Raji (cell line): ENCODE data around the gene MCM9.

Experiments used
- POLR2A ChIP-seq: IDR thresholded peaks from 2 replicates; pipeline ENCODE4 v1.6.1; 2011; ENCODE audit warnings: low read depth, low read length, control low read depth; ENCODE audit not compliant: insufficient read depth

The MCM9 gene

GRCh38 chr6:118934461-118935330 is at the start of gene MCM9:
TSS of gene MCM9 (minus strand) at chr6:118935159. CDS start at chr6:118931723, 3,436 bp downstream.
- peak; percentile 79 for TF ChIP-seq POLR2A

DNA sequence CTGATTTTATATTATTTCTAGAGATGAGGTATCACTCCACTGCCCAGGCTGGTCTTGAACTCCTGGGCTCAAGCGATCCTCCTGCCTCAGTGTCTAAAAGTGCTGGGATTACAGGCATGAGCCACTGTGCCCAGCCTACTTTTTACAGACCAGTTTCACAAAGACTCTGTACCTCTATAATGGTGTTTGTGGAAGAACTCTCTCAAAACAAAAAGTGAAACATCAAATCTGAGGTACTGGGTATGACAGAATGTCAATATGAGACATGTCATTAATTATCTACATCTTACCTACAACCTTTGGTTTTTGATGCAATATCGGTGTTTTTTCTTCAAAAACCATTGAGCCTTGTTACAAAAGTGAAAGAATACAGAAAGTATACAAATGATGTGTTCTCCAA is 49.4 kb upstream of the MCM9 start:
- TF ChIP-seq POLR2A, result no peak

DNA sequence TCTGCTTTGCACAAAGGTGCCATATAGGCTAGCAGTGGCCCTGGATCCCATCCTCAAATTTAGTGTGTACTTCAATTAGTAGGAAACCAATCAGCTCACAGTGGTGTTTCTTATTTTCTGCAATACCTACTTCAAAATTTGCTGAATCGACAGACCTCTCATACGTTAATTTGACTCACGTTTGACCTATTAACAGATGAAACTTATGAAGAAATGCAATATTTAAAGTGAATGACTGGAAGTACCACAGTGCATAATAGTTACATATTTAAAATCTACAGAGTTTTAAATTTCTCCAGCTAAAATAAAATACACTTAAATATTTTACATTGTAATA is 47.6 kb upstream of the MCM9 start:
- TF ChIP-seq POLR2A, result no peak

DNA sequence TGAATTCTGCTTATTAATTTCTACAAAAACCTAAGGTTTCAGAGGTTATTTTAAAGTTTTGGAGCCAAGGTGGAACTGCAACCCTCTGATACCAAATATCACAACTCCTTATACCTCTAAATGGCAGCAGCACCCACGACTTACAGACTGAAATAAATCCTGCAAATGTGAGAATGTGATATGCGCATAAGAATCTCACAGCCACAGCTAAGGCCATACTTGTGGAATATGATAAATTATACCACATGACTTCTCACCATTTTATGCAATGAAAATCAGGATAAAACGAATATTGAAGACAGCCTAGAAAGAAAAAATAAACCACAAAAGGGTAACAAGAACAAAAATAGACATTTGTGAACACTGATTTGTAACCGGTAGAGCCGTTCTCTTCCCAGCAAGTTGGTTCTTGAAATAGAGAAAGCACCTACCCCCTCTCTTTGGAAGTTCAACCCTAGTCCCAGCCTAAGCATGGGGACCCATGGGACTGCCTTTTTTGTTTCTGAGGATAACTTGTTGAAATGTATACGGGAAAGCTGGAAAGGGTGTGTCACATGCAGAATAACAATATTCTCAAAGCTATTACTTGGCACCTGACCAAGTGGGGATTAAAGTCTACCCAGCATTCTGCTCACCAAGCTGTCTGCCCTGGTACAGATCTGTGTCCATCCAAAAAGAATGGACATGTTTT is 47.1 kb upstream of the MCM9 start:
- TF ChIP-seq POLR2A, result no peak

- TF ChIP-seq POLR2A, result no peak
Measured at GRCh38 chr6:118980063-118980462, 45.1 kb upstream of the MCM9 start.

GRCh38 chr6:118974790-118975189 is 39.8 kb upstream of the MCM9 start:
- no peak for TF ChIP-seq POLR2A

GRCh38 chr6:118971682-118972081 is 36.7 kb upstream of the MCM9 start:
- TF ChIP-seq POLR2A, result no peak

DNA sequence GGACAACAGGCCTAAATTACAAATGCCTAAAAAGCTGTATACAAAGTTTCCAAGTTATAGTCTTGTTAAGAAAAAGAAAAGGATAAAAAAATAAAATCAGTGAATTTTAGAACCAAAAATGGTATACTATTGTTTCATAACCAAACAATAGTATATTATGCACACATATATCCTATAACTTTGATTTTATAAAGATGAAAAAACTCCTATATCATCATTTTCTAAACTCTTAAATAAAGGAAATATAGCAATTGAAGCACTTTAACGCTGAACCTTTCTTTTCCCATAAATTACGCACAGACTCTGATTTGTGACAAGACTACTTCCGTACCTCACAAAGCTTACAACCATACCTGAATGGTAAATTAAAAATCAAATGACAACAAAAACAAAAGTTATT is 35.9 kb upstream of the MCM9 start:
- no peak for TF ChIP-seq POLR2A

DNA sequence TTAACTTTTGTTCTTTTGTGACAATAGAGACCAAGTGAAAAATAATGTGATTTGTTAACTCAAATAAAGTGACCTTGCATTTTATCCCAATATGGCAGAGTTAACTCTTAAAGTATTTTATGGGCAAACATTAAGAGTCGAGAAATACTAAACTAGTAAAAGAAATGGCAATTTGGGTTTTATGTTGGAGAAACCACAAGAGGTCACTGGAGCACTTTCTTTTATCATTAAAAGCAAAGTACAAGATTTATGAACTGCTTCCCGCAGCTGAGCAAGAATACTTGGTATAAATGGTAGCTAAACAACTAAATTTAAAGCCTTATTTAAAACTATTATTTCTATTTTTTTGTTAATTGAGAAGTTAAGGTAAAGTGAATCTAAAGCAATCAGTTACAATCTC is 33.5 kb upstream of the MCM9 start:
- no peak for TF ChIP-seq POLR2A

- TF ChIP-seq POLR2A, result no peak
Measured at GRCh38 chr6:118967239-118967638, 32.3 kb upstream of the MCM9 start.

GRCh38 chr6:118965843-118966370 is 30.9 kb upstream of the MCM9 start:
- TF ChIP-seq POLR2A, result no peak

- TF ChIP-seq POLR2A, result no peak
Measured at GRCh38 chr6:118965371-118965770, 30.4 kb upstream of the MCM9 start.

DNA sequence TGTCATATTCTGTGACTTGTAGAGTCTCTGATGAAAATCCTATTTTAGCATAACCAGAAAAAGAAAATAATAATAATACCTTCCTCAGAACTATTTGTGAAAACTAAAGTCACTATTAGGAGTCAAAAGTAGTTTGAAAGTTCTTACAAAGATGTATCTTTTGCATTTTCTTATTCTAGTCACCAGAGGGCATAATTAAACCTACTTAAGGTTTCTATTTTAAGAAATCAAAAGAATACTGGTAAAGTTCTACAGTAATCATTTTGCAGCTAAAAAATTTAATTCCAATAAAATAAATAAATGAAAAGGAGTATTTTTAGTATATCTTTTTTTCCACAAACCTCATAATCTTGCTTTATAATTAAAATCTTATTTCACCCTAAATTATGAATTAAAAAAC is 28.0 kb upstream of the MCM9 start:
- no peak for TF ChIP-seq POLR2A

DNA sequence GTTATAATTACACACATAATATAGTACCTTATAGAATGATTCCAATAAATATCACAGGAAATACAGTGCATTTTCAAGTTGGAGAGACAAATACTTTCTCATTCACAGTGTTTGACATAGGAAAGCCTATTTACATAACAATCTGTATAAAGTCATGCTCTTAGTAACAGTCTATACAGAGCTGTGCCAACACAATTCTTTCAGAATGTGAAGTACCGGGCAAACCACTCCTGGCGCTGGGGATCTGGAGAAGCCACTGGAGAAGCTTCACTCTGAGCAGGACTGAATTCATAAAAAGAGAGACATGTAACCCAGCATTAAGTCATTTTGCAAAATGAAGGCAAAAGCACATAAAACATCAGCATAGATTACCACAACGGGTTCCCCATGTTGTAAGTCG is 24.9 kb upstream of the MCM9 start:
- TF ChIP-seq POLR2A, result no peak

DNA sequence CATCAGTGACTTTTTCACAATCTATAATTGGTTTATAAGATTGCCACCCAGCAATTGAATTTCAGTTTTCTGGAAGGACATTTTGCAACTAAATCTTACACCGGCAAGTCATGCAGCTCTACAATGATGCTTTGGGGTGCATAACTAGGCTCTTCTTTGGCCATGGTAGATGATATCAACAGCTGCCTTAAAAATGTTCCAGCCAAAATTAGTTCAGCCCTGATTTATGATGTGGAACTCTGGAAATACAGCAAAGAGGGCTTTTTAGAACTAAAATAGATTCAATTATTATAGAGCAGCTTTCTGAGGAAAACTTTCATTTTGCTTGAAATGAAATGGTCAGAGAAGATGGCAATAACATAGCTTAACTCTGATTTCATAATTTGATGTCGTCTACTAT is 18.4 kb upstream of the MCM9 start:
- no peak for TF ChIP-seq POLR2A

DNA sequence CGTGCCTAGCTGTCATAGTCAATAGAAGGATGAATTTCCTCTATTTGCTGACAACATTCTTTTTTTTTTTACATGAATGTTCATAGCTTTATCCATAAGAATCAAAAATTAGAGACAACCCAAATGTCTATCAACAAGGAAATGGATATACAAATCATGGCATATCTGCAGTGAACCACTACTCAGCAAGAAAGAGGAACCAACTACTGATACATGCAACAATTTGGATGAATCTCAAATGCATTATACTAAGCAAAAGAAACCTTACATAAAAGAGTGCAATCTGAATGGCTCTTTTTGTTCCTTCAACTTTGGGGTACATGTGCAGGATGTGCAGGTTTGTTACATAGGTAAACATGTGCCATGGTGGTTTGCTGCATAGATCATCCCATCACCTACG is 17.7 kb upstream of the MCM9 start:
- no peak for TF ChIP-seq POLR2A
